Peyer's patch (tissue), 4 donors: ENCODE measurements around the gene FAM174B.

Experiments
- CTCF ChIP-seq, 6 experiments: fragments of 450-650 bp in 4 of 6; fragments of 200-600 bp in 2 of 6; sonication (generic) in 1 of 6; IDR thresholded peaks; one replicate each; pipeline ENCODE4 v1.5.1; 2017 to 2019; ENCODE audit warnings: antibody characterized with exemption in 6 of 6, mild to moderate bottlenecking in 3 of 6, moderate library complexity in 1 of 6
- POLR2A ChIP-seq, 2 donors: fragments of 450-650 bp; IDR thresholded peaks; one replicate each; pipeline ENCODE4 v1.5.1; 2017; ENCODE audit warnings: antibody characterized with exemption in 2 of 2, mild to moderate bottlenecking in 2 of 2, moderate library complexity in 2 of 2

GRCh38 chr15:92579931-92580470, 75.6 kb downstream of the FAM174B start:
- TF ChIP-seq POLR2A (IDR thresholded peaks at IDR 0.05) = no peak
- no peak for TF ChIP-seq CTCF (IDR thresholded peaks at IDR 0.05)
